NB4 (cell line): ENCODE data around the gene TNFRSF17.

Experiments
- CTCF ChIP-seq: IDR thresholded peaks from one replicate; pipeline ENCODE4 v1.5.1; 2012; ENCODE audit warnings: low read depth, low read length
- MYC ChIP-seq: IDR thresholded peaks from 2 replicates; pipeline ENCODE4 v1.6.1; 2011; ENCODE audit warnings: low read depth, low read length
- POLR2A ChIP-seq: IDR thresholded peaks from 2 replicates; pipeline ENCODE4 v1.6.1; 2011; ENCODE audit warnings: mild to moderate bottlenecking; ENCODE audit not compliant: insufficient read length; ENCODE audit errors: extremely low read depth
- TF ChIP-seq, protein P1 (sequence below): IDR thresholded peaks from 2 replicates; pipeline ENCODE4 v1.6.1; 2011; ENCODE audit warnings: low read depth, low read length

DNA sequence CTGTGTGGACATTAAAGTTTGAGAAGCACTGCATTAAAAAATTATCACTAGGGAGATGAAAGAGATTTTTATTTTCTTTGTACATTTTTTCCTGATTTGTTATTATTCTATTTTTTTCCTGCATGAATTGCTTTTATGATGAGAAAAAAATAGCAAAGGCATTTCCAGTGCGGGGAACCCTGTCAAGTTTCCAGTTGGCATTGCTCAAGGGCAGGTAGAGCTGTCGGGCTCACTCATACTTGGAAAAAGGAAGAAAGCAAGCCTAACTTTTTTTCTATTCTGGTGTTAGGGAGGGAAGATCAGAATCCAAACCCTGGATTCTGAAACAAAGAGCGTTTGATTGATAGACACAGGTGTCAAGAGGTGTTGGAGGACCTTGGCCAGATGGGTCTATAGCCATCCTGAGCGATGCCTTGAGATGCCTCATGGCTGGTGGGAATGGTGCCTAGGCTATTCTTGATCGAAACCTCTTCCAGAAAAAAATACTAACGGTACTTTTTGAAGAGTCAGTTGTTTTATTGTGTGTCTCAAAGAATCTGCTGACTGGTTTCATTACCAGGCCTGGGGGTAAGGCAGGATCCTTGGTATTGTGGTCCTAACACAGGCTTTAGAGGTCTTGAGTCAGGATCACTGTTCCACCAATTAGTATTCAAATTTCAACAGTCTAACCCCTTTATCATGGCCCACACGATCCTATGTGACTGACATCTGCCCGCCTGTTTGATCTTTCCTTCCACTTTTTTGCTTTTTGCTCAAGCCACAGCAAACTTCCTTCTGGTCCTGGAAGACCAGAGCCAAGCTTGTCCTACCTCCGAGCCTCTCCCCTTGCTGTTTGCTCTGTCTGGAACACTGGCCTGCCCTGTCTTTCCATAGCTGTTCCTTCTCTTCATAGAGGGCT lies 31.7 kb downstream of the TNFRSF17 start:
- TF ChIP-seq CTCF (no peak), POLR2A (no peak), MYC (no peak)
- TF ChIP-seq, protein P1, sequence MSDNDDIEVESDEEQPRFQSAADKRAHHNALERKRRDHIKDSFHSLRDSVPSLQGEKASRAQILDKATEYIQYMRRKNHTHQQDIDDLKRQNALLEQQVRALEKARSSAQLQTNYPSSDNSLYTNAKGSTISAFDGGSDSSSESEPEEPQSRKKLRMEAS: no peak
